GM21381 (cell line): ENCODE results near the gene FADD.
A peak's percentile ranks its signal among the peaks of the same experiment; 100 is the strongest.

ENCODE experiments used
- ATAC-seq: cut with Tn5 transposase; IDR thresholded peaks from one replicate; pipeline ENCODE4 v1.9.1; 2021; ENCODE audit warnings: mild to moderate bottlenecking, moderate library complexity; ENCODE audit not compliant: unreplicated experiment

FADD gene

GRCh38 chr11:70202920-70203750, at the start of gene FADD:
TSS of gene FADD (plus strand) at chr11:70203296. CDS start at chr11:70203460, 164 bp downstream.
- ATAC-seq: peak; percentile 60

- ATAC-seq: no peak
Measured at GRCh38 chr11:70155386-70155785, 47.7 kb upstream of the FADD start.

GRCh38 chr11:70156291-70157037, 46.6 kb upstream of the FADD start:
- no peak for ATAC-seq

- no peak for ATAC-seq
Measured at GRCh38 chr11:70158201-70158600, 44.9 kb upstream of the FADD start.

- no peak for ATAC-seq
Measured at GRCh38 chr11:70158757-70159389, 44.2 kb upstream of the FADD start.

- ATAC-seq: no peak
Measured at GRCh38 chr11:70159627-70160570, 43.2 kb upstream of the FADD start.

- ATAC-seq: no peak
Measured at GRCh38 chr11:70161043-70161625, 42.0 kb upstream of the FADD start.

- ATAC-seq: no peak
Measured at GRCh38 chr11:70164705-70165104, 38.4 kb upstream of the FADD start.

GRCh38 chr11:70167120-70167519, 36.0 kb upstream of the FADD start:
- ATAC-seq: no peak

GRCh38 chr11:70167723-70168404, 35.2 kb upstream of the FADD start:
- no peak for ATAC-seq

- ATAC-seq: no peak
Measured at GRCh38 chr11:70168405-70168754, 34.7 kb upstream of the FADD start.

GRCh38 chr11:70169127-70169526, 34.0 kb upstream of the FADD start:
- ATAC-seq: no peak

- no peak for ATAC-seq
Measured at GRCh38 chr11:70169632-70170031, 33.5 kb upstream of the FADD start.

- ATAC-seq: no peak
Measured at GRCh38 chr11:70170596-70171210, 32.4 kb upstream of the FADD start.

- ATAC-seq: no peak
Measured at GRCh38 chr11:70173018-70173417, 30.1 kb upstream of the FADD start.

- no peak for ATAC-seq
Measured at GRCh38 chr11:70174547-70175235, 28.4 kb upstream of the FADD start.

- ATAC-seq: no peak
Measured at GRCh38 chr11:70175236-70175698, 27.8 kb upstream of the FADD start.

- no peak for ATAC-seq
Measured at GRCh38 chr11:70176940-70177689, 26.0 kb upstream of the FADD start.
